Stimulated activated CD8-positive, alpha-beta memory T cell treated with anti-CD3 and anti-CD28 coated beads, Interleukin-12 subunit alpha, Interleukin-12 subunit beta, amount 100 ng/mL, for 24 hours (primary cell): ENCODE measurements around the gene CHRD.
"Not testable (repeated sequence)": the region's sequence is repeated elsewhere in the genome, so short reads cannot be mapped to it uniquely, and the experiment has no call there.

Experiments used
- DNase-seq: peaks from one replicate; pipeline ENCODE4 v3.0.0-alpha.2; 2020; ENCODE audit errors: extremely low read depth

Gene CHRD

GRCh38 chr3:184379358-184380184 lies at the start of gene CHRD:
Gene CHRD, plus strand, starts transcription at chr3:184380054. Its CDS starts 265 bp downstream, at chr3:184380319.
- no peak for DNase-seq

- no peak for DNase-seq
These were observed 47.3 kb upstream of the CHRD start for GRCh38 chr3:184332370-184333090.

GRCh38 chr3:184333190-184333589 lies 46.7 kb upstream of the CHRD start:
- DNase-seq, result no peak

- DNase-seq, result no peak
These were observed 46.2 kb upstream of the CHRD start for GRCh38 chr3:184333700-184334099.

- no peak for DNase-seq
These were observed 45.2 kb upstream of the CHRD start for GRCh38 chr3:184334470-184335158.

- DNase-seq, result no peak
These were observed 44.6 kb upstream of the CHRD start for GRCh38 chr3:184335291-184335660.

- peak; percentile 51 for DNase-seq
These were observed 44.0 kb upstream of the CHRD start for GRCh38 chr3:184335661-184336546.

GRCh38 chr3:184336547-184337398 lies 43.1 kb upstream of the CHRD start:
- no peak for DNase-seq

- DNase-seq, result no peak
These were observed 42.5 kb upstream of the CHRD start, which contains the start of gene FAM131A for GRCh38 chr3:184337399-184337714. Gene FAM131A, plus strand, starts transcription at chr3:184337600. Its CDS starts 31 bp downstream, at chr3:184337631.

GRCh38 chr3:184337981-184338380 lies 41.9 kb upstream of the CHRD start:
- DNase-seq, result no peak

GRCh38 chr3:184338511-184338945 lies 41.3 kb upstream of the CHRD start:
- DNase-seq, result no peak

- no peak for DNase-seq
These were observed 40.9 kb upstream of the CHRD start for GRCh38 chr3:184339001-184339400.

- not testable (repeated sequence) for DNase-seq
These were observed 40.3 kb upstream of the CHRD start for GRCh38 chr3:184339451-184340135.

GRCh38 chr3:184341925-184342324 lies 37.9 kb upstream of the CHRD start:
- no peak for DNase-seq

GRCh38 chr3:184343200-184343876 lies 36.5 kb upstream of the CHRD start:
- no peak for DNase-seq

- no peak for DNase-seq
These were observed 35.1 kb upstream of the CHRD start for GRCh38 chr3:184344579-184345316.

- DNase-seq, result no peak
These were observed 34.3 kb upstream of the CHRD start for GRCh38 chr3:184345317-184346144.
